Left ventricle myocardium inferior (tissue), 1 donor: ENCODE measurements around the gene CDKN1C. TPM values are rescaled to one million over a fixed set of nuclear protein-coding genes. Genes with fewer than 3 reads are reported as not detected.
A peak's percentile ranks its signal among the peaks of the same experiment; 100 is the strongest.

ENCODE experiments used
- DNase-seq: peaks from one replicate; pipeline ENCODE4 v3.0.0-alpha.2; 2020
- H3K27ac ChIP-seq: fragments of 200-600 bp; replicated peaks from 2 replicates; pipeline ENCODE4 v1.8.0; 2021
- H3K27me3 ChIP-seq: fragments of 200-600 bp; 2 replicates; pipeline ENCODE4 v1.8.0; 2021; ENCODE audit warnings: low read depth
- H3K36me3 ChIP-seq: fragments of 200-600 bp; 2 replicates; pipeline ENCODE4 v1.8.0; 2021
- H3K4me1 ChIP-seq: fragments of 200-600 bp; 2 replicates; pipeline ENCODE4 v1.8.0; 2021
- H3K4me3 ChIP-seq: fragments of 200-600 bp; 2 replicates; pipeline ENCODE4 v1.8.0; 2021; ENCODE audit warnings: mild to moderate bottlenecking, moderate library complexity
- H3K9me3 ChIP-seq: fragments of 200-600 bp; replicated peaks from 2 replicates; pipeline ENCODE4 v1.8.0; 2021
- intact Hi-C: fragments of 100-400 bp; cut with micrococcal nuclease; formaldehyde crosslinking; loops from one replicate; pipeline ENCODE4 v1.11.0; 2022
- total RNA-seq: library from RNA; stranded (reverse); fragmentation: NEBNext Ultra II Directional; extraction: Animal tissue kit (Norgen Biotek cat#: 25700); gene quantifications from one replicate; pipeline ENCODE4 v1.2.1, GENCODE V29; 2021
- TF ChIP-seq, protein P1 (sequence below): fragments of 200-600 bp; IDR thresholded peaks from 2 replicates; pipeline ENCODE4 v1.8.0; 2021; ENCODE audit warnings: antibody characterized with exemption, mild to moderate bottlenecking, borderline replicate concordance
- donor health status: DM: no; HTN: yes; CAD: no; lungs with severe emphysema.

The CDKN1C gene
- total RNA-seq, 1 donor from 2014 or later: 33.0 TPM

DNA sequence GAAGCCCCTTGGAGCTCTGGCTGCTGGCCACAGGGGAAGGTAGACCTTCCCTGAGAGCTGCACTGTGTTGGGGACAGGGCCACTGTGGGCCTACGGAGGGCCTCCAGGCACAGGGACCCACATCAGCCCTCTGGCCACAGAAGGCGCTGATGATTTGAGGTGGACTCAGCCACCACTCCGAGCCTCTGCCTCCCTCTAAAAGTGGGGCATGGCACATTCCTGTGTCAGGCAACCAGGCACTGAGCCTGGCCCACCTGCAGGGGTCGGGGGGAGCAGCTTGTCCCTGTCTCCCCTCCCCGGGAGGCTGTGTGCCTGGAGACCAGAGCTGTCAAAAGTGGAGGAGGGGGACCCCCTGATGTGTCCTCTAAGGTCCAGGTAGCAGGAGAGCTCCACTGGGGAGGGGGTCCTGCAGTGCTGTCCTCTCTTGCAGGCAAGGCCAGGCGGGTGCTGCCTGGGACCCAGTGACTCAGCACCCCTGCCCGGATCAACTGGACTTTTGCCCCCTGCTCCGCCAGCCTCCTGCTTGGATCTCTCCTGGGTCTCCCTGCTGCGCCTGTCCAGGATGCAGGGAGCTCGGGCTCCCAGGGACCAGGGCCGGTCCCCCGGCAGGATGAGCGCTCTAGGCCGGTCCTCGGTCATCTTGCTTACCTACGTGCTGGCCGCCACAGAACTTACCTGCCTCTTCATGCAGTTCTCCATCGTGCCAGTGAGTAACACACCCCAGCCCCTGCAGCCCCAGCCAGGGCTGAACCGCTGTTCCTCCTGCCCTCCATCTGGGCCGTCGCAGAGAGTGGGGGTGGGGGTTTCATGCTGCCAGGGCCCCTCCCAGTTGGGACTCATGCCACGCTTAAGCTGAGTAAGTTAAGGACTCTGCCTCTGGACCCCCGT is 17.5 kb upstream of the CDKN1C start:
- H3K4me3 ChIP-seq: peak overlapping the region; percentile 74
- H3K27me3 ChIP-seq: peaks cover 48% of the 10 kb centered on the region
- intact Hi-C loops: no loop called here
- DNase-seq: no peak
- TF ChIP-seq, protein P1, sequence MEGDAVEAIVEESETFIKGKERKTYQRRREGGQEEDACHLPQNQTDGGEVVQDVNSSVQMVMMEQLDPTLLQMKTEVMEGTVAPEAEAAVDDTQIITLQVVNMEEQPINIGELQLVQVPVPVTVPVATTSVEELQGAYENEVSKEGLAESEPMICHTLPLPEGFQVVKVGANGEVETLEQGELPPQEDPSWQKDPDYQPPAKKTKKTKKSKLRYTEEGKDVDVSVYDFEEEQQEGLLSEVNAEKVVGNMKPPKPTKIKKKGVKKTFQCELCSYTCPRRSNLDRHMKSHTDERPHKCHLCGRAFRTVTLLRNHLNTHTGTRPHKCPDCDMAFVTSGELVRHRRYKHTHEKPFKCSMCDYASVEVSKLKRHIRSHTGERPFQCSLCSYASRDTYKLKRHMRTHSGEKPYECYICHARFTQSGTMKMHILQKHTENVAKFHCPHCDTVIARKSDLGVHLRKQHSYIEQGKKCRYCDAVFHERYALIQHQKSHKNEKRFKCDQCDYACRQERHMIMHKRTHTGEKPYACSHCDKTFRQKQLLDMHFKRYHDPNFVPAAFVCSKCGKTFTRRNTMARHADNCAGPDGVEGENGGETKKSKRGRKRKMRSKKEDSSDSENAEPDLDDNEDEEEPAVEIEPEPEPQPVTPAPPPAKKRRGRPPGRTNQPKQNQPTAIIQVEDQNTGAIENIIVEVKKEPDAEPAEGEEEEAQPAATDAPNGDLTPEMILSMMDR: no peak
- H3K36me3 ChIP-seq: no peaks in the 10 kb centered on the region
- peak overlapping the region; percentile 68 for H3K27ac ChIP-seq
- peaks cover 41% of the 10 kb centered on the region for H3K4me1 ChIP-seq
- peaks cover 5% of the 10 kb centered on the region for H3K9me3 ChIP-seq

DNA sequence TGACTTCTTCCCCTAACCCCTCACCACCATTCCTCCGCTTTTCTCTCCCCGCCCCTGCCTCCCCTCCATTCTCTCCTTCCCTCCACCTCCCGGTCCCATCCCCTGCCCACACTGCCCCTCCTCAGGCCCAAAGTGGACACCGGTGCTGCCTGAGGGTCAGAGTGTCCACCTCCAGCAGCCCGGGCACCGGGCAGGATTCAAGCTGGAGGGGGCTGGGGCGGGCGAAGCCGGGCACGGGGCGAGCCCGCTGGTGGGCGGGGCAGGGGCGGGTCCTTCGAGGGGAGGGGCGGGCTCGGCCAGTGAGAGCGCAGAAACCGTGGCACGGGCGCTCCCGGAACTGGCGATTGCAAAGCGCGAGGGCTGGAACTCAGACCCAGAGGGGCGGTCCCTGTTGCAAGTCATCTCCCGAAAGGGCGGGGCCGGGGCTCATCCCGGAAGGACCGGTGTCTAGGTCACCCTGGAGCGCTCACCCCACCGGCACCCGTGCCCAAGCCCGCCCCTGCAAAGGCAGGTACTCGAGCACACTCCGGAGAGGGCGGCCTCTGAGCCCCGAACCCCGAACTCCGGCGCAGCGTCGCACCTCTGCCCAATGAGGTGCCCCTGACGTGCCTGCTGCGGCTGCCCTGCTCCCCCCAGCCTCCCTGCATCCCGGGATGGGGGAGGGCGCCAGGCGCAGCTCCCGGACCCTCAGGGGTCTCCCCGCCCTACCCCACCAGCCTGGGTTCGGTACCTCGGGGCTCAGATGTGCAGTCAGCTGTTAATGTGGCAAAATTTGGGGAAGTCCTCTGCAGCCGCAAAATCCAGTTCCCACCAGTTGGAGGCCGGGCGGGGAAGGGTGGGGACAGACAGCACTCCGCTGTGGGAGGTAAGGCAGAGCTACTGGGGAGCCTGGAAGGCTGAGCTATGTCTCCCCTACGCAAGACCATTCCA is 16.5 kb upstream of the CDKN1C start:
- H3K9me3 ChIP-seq: peaks cover 2% of the 10 kb centered on the region
- H3K27ac ChIP-seq: peak overlapping the region; percentile 68
- peaks cover 41% of the 10 kb centered on the region for H3K4me1 ChIP-seq
- no peaks in the 10 kb centered on the region for H3K36me3 ChIP-seq
- H3K4me3 ChIP-seq: peak overlapping the region; percentile 74
- DNase-seq: peak; percentile 95
- H3K27me3 ChIP-seq: peaks cover 39% of the 10 kb centered on the region
- intact Hi-C loops: no loop called here
- TF ChIP-seq, protein P1: no peak

DNA sequence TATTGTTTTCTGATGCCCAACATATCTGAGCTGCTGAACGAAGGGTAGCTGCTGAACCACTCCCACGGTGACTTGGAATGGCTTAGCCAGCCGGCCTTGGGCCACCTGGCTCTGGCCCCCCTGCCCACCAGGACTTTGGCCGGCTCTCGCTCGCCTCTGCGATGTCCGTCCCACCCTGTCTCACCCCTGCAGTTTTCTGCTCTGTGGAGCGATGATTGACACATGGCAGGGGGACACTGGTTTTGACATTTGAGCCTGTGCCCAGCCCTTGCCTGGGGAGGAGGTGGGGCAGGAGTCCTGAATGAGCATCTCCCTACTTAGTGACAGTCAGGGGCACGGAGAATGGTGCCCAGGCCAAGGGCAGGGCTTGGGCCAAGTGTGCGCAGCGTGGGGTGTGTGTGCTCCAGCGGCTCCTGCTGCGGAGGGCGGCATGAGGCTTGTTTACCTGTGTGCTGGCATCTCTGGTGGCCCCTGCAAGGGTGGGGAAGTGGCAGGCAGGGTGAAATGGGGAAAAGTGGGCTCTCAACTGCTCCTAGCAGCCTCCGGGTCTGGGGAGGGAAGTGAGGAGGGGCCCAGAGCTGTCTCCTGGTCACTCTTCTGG is 15.7 kb upstream of the CDKN1C start:
- Histone ChIP-seq H3K27ac (peak overlapping the region; percentile 68), H3K36me3 (no peaks in the 10 kb centered on the region), H3K4me1 (peaks cover 41% of the 10 kb centered on the region), H3K9me3 (no peaks in the 10 kb centered on the region), H3K4me3 (peak overlapping the region; percentile 74), H3K27me3 (peaks cover 39% of the 10 kb centered on the region)
- intact Hi-C loops: no loop called here
- TF ChIP-seq, protein P1: no peak
- DNase-seq: no peak

DNA sequence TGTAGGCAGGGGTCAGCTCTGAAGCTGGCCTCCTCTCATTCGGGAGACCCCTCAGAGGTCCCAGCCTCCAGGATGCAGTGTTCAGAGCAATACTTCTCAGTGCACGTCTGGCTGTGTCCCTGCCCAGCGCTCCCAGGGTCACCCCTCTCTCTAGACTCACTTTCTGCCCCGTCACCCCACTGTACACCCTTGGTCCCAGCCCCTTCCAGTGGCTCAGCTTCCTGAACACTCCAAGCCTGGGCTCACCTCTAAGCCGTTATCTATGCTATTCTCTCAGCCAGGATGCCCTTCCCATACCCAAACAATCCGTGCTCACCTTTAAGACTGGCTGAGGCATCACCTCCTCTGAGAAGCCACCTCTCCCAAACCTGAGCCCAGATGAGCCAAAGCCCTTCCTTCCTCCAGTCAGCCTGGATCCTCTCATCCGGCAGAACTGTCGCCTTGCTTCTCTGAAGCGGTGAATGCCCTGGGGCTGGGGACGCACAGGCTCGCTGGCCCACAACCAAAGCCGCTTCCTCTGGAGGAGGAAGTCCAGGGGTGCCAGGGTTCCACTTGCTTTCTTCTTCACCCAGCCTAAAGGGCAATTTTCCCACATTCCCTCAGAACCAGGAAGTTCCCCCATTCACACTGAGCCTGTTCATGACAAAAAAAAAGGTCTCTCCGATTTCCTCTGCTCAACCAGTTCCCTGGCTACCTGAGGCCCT is 13.7 kb upstream of the CDKN1C start:
- Histone ChIP-seq H3K27ac (peak overlapping the region; percentile 55), H3K9me3 (no peaks in the 10 kb centered on the region), H3K27me3 (peaks cover 25% of the 10 kb centered on the region), H3K4me1 (peaks cover 41% of the 10 kb centered on the region), H3K36me3 (no peaks in the 10 kb centered on the region), H3K4me3 (no peak overlapping the region)
- TF ChIP-seq, protein P1: no peak
- intact Hi-C loops: loop anchor here (10.0 kb wide), 1 partner anchor 714 kb away; no protein-coding TSS in a partner anchor
- no peak for DNase-seq
